CD14-positive monocyte (primary cell): Measurements from ENCODE around the gene KBTBD12. TPM values are rescaled to one million over a fixed set of nuclear protein-coding genes. Genes with fewer than 3 reads are reported as not detected.

Experiments
- DNase-seq, 3 donors: peaks; one replicate each; pipeline ENCODE4 v3.0.0-alpha.2; 2011 to 2022
- H2AFZ ChIP-seq: 2 replicates; pipeline ENCODE4 v1.6.0; 2012; ENCODE audit warnings: mild to moderate bottlenecking, low read depth, low read length, inconsistent platforms; ENCODE audit not compliant: insufficient read depth, poor library complexity, severe bottlenecking
- H3K27ac ChIP-seq, 2 donors: 1 replicate in 1 of 2; 2 replicates in 1 of 2; pipeline ENCODE4 v1.5.1; 2012 to 2013; ENCODE audit warnings: low read length in 2 of 2, control low read depth in 1 of 2, inconsistent platforms in 1 of 2, low read depth in 1 of 2, mild to moderate bottlenecking in 1 of 2
- H3K27me3 ChIP-seq, 2 donors: one replicate each; pipeline versions ENCODE4 v1.6.0 to v1.6.1; 2011 to 2013; ENCODE audit warnings: low read length in 2 of 2; ENCODE audit not compliant: control insufficient read depth in 2 of 2, insufficient read depth in 2 of 2
- H3K36me3 ChIP-seq, 2 donors: replicated peaks in 1 of 2; 1 replicate in 1 of 2; 2 replicates in 1 of 2; pipeline versions ENCODE4 v1.5.1 to v1.6.1; 2012 to 2013; ENCODE audit warnings: low read length in 2 of 2, control low read depth in 1 of 2, inconsistent platforms in 1 of 2, mild to moderate bottlenecking in 1 of 2; ENCODE audit not compliant: insufficient read depth in 2 of 2, control insufficient read depth in 1 of 2
- H3K4me1 ChIP-seq, 2 donors: 1 replicate in 1 of 2; 2 replicates in 1 of 2; pipeline versions ENCODE4 v1.5.1 to v1.6.1; 2012 to 2013; ENCODE audit warnings: low read length in 2 of 2, control low read depth in 1 of 2, inconsistent platforms in 1 of 2, mild to moderate bottlenecking in 1 of 2, moderate library complexity in 1 of 2; ENCODE audit not compliant: insufficient read depth in 2 of 2, control insufficient read depth in 1 of 2
- H3K4me2 ChIP-seq: replicated peaks from 2 replicates; pipeline ENCODE3; 2012; ENCODE audit warnings: low read length, moderate library complexity, mild to moderate bottlenecking; ENCODE audit not compliant: poor library complexity, severe bottlenecking; ENCODE audit errors: extremely low read depth
- H3K4me3 ChIP-seq, 3 experiments: fragments of 200-600 bp in 1 of 3; sonication (generic) in 1 of 3; replicated peaks in 1 of 3; 1 replicate in 2 of 3; 2 replicates in 1 of 3; pipeline ENCODE4 v1.5.1; 2011 to 2013; ENCODE audit warnings: low read length in 3 of 3, mild to moderate bottlenecking in 3 of 3, control low read depth in 2 of 3, low read depth in 2 of 3, inconsistent platforms in 1 of 3, moderate library complexity in 1 of 3
- H3K79me2 ChIP-seq: 2 replicates; pipeline ENCODE4 v1.6.0; 2012; ENCODE audit warnings: mild to moderate bottlenecking, control low read depth, inconsistent platforms, low read length, moderate library complexity; ENCODE audit not compliant: insufficient read depth
- H3K9ac ChIP-seq: 2 replicates; pipeline ENCODE4 v1.6.0; 2017; ENCODE audit warnings: low read length, mild to moderate bottlenecking; ENCODE audit not compliant: insufficient read depth, poor library complexity, severe bottlenecking
- H3K9me3 ChIP-seq, 2 donors: replicated peaks in 1 of 2; 1 replicate in 1 of 2; 2 replicates in 1 of 2; pipeline versions ENCODE4 v1.5.1 to v1.6.1; 2012 to 2013; ENCODE audit warnings: low read length in 2 of 2, control low read depth in 1 of 2; ENCODE audit not compliant: control insufficient read depth in 1 of 2, insufficient read depth in 1 of 2
- H4K20me1 ChIP-seq: 2 replicates; pipeline ENCODE4 v1.6.0; 2012; ENCODE audit warnings: mild to moderate bottlenecking, low read length, control low read depth, moderate library complexity; ENCODE audit not compliant: insufficient read depth
- H3K27ac Mint-ChIP-seq, 7 donors: one replicate each; pipeline ENCODE4 v1.8.0; 2020; ENCODE audit warnings: mild to moderate bottlenecking in 7 of 7, mixed read lengths in 7 of 7, moderate library complexity in 6 of 7, inconsistent platforms in 2 of 7
- H3K27me3 Mint-ChIP-seq, 3 donors: one replicate each; pipeline ENCODE4 v1.8.0; 2021 to 2022; ENCODE audit warnings: low read depth in 3 of 3, mild to moderate bottlenecking in 3 of 3, mixed read lengths in 3 of 3, moderate library complexity in 3 of 3, inconsistent platforms in 1 of 3
- H3K36me3 Mint-ChIP-seq, 2 donors: one replicate each; pipeline ENCODE4 v1.8.0; 2020; ENCODE audit warnings: mixed read lengths in 2 of 2, inconsistent platforms in 1 of 2, mild to moderate bottlenecking in 1 of 2
- H3K4me1 Mint-ChIP-seq: one replicate; pipeline ENCODE4 v1.8.0; 2020; ENCODE audit warnings: mild to moderate bottlenecking, mixed read lengths
- H3K4me3 Mint-ChIP-seq, 2 donors: one replicate each; pipeline ENCODE4 v1.8.0; 2020; ENCODE audit warnings: mild to moderate bottlenecking in 2 of 2, mixed read lengths in 2 of 2, moderate library complexity in 1 of 2
- H3K9me3 Mint-ChIP-seq, 7 donors: one replicate each; pipeline ENCODE4 v1.8.0; 2020 to 2022; ENCODE audit warnings: mixed read lengths in 7 of 7, mild to moderate bottlenecking in 6 of 7, moderate library complexity in 6 of 7, inconsistent platforms in 2 of 7
- WGBS: methylation state at CpG from one replicate; pipeline ENCODE4 v1.1.5; 2013; ENCODE audit warnings: missing lambda C conversion rate; ENCODE audit not compliant: insufficient coverage; 5-methylcytosine and 5-hydroxymethylcytosine counted together
- intact Hi-C, 2 donors: fragments of 100-400 bp; cut with micrococcal nuclease; formaldehyde crosslinking; loops; one replicate each; pipeline versions ENCODE4 v1.15.0 to v1.15.1; 2023
- polyA plus RNA-seq, 3 donors: library from polyadenylated mRNA; depleted of rRNA in 1 of 3; unstranded in 2 of 3; stranded (reverse) in 1 of 3; fragments of 300-500 nt in 2 of 3; fragments of >200 nt in 1 of 3; fragmentation: Illumina TruSeq in 2 of 3; gene quantifications; 1 replicate in 2 of 3; 2 replicates in 1 of 3; pipeline ENCODE4 v1.2.3, GENCODE V29; 2012 to 2021
- TF ChIP-seq, protein P1 (sequence below): fragments of 200-600 bp; IDR thresholded peaks from one replicate; pipeline ENCODE4 v1.8.0; 2022; ENCODE audit warnings: antibody characterized with exemption, mild to moderate bottlenecking

The KBTBD12 gene
- polyA plus RNA-seq, 3 donors: not detected

DNA sequence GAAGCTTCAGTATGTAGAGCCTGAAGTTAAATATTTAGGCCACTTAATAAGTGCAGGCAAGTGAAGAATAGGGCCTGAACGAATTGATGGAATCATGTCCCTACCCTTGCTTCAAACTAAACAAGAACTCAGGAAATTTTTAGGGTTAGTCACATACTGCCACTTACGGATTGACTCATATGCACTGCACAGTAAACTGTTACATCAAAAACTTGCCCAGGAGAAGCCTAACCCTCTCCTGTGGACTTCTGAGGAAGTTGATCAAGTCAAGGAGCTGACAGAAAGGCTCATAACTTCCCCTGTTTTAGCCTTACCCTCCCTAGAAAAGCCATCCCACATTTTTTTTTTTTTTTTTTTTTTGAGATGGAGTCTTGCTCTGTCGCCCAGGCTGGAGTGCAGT lies 20.6 kb upstream of the KBTBD12 start:
- Mint-ChIP-seq H3K4me3 (no peak overlapping the region), H3K27ac (no peak overlapping the region), H3K4me1 (peaks cover 8% of the 10 kb centered on the region), H3K9me3 (peaks cover 15 to 31% (median 21%) of the 10 kb centered on the region in 7 donors), H3K27me3 (peaks cover 0 to 2% (median 0%) of the 10 kb centered on the region in 3 donors), H3K36me3 (peaks cover 0 to 3% of the 10 kb centered on the region in 2 donors)
- no peaks in the 10 kb centered on the region for H4K20me1 ChIP-seq
- intact Hi-C loops: no loop called here
- H3K9ac ChIP-seq: no peak overlapping the region
- peaks cover 21 to 22% of the 10 kb centered on the region in 2 donors for H3K9me3 ChIP-seq
- H3K4me3 ChIP-seq: no peak overlapping the region
- no peak overlapping the region for H2AFZ ChIP-seq
- H3K27me3 ChIP-seq: no peaks in the 10 kb centered on the region
- peaks cover 0 to 6% of the 10 kb centered on the region in 2 donors for H3K4me1 ChIP-seq
- no peak overlapping the region for H3K27ac ChIP-seq
- H3K79me2 ChIP-seq: no peaks in the 10 kb centered on the region
- no peaks in the 10 kb centered on the region for H3K36me3 ChIP-seq
- H3K4me2 ChIP-seq: no peak overlapping the region
- 86% methylated on average over 1 of the region's 3 CpGs for WGBS
- DNase-seq: peak in 1 of 3 donors; percentile 50
- TF ChIP-seq, protein P1, sequence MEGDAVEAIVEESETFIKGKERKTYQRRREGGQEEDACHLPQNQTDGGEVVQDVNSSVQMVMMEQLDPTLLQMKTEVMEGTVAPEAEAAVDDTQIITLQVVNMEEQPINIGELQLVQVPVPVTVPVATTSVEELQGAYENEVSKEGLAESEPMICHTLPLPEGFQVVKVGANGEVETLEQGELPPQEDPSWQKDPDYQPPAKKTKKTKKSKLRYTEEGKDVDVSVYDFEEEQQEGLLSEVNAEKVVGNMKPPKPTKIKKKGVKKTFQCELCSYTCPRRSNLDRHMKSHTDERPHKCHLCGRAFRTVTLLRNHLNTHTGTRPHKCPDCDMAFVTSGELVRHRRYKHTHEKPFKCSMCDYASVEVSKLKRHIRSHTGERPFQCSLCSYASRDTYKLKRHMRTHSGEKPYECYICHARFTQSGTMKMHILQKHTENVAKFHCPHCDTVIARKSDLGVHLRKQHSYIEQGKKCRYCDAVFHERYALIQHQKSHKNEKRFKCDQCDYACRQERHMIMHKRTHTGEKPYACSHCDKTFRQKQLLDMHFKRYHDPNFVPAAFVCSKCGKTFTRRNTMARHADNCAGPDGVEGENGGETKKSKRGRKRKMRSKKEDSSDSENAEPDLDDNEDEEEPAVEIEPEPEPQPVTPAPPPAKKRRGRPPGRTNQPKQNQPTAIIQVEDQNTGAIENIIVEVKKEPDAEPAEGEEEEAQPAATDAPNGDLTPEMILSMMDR: no peak

- H3K4me3 ChIP-seq: no peak overlapping the region
- no peak for DNase-seq
- no peaks in the 10 kb centered on the region for H3K79me2 ChIP-seq
- no peak overlapping the region for H3K27ac ChIP-seq
- TF ChIP-seq, protein P1: no peak
- H3K4me1 Mint-ChIP-seq: peaks cover 15% of the 10 kb centered on the region
- peaks cover 3 to 5% (median 4%) of the 10 kb centered on the region in 3 donors for H3K27me3 Mint-ChIP-seq
- 95% methylated on average over 6 of the region's 6 CpGs for WGBS
- H2AFZ ChIP-seq: peak overlapping the region; percentile 36
- no peak overlapping the region for H3K4me2 ChIP-seq
- peaks cover 0 to 14% of the 10 kb centered on the region in 2 donors for H3K4me1 ChIP-seq
- H4K20me1 ChIP-seq: no peaks in the 10 kb centered on the region
- no peak overlapping the region for H3K9ac ChIP-seq
- H3K27me3 ChIP-seq: no peaks in the 10 kb centered on the region
- H3K36me3 ChIP-seq: no peaks in the 10 kb centered on the region
- peaks cover 0 to 3% of the 10 kb centered on the region in 2 donors for H3K9me3 ChIP-seq
- peaks cover 0 to 14% (median 5%) of the 10 kb centered on the region in 7 donors for H3K9me3 Mint-ChIP-seq
- H3K4me3 Mint-ChIP-seq: no peak overlapping the region
- intact Hi-C loops: no loop called here
- H3K27ac Mint-ChIP-seq: no peak overlapping the region
- H3K36me3 Mint-ChIP-seq: peaks cover 4% of the 10 kb centered on the region in 2 donors
These were observed 15.8 kb upstream of the KBTBD12 start for GRCh38 chr3:127899200-127899599.
